MM.1S (cell line): ENCODE data around the gene RTN4R.

Experiments used
- EZH2 ChIP-seq: fragments of 300-600 bp; sonication (generic); optimal IDR thresholded peaks from 2 replicates; pipeline ENCODE3; 2017; ENCODE audit warnings: low read depth, mild to moderate bottlenecking, antibody characterized with exemption, low read length, mixed read lengths
- TF ChIP-seq, protein P1 (sequence below): fragments of 300-600 bp; sonication (generic); IDR thresholded peaks from 2 replicates; pipeline ENCODE4 v1.5.1; 2016; ENCODE audit warnings: antibody characterized with exemption, low read length, mixed read lengths

- no peak for TF ChIP-seq EZH2
- TF ChIP-seq, protein P1, sequence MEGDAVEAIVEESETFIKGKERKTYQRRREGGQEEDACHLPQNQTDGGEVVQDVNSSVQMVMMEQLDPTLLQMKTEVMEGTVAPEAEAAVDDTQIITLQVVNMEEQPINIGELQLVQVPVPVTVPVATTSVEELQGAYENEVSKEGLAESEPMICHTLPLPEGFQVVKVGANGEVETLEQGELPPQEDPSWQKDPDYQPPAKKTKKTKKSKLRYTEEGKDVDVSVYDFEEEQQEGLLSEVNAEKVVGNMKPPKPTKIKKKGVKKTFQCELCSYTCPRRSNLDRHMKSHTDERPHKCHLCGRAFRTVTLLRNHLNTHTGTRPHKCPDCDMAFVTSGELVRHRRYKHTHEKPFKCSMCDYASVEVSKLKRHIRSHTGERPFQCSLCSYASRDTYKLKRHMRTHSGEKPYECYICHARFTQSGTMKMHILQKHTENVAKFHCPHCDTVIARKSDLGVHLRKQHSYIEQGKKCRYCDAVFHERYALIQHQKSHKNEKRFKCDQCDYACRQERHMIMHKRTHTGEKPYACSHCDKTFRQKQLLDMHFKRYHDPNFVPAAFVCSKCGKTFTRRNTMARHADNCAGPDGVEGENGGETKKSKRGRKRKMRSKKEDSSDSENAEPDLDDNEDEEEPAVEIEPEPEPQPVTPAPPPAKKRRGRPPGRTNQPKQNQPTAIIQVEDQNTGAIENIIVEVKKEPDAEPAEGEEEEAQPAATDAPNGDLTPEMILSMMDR: no peak
Measured at GRCh38 chr22:20201837-20202392, 66.2 kb downstream of the RTN4R start.
